ENCODE results near the gene SLC2A5. TPM values are rescaled to one million over a fixed set of nuclear protein-coding genes. Genes with fewer than 3 reads are reported as not detected.

Gene SLC2A5
- total and polyA plus RNA-seq, 2 of the 4 experiments (the other 2 are of a cell fraction), result 0.03 to 0.18 TPM

DNA sequence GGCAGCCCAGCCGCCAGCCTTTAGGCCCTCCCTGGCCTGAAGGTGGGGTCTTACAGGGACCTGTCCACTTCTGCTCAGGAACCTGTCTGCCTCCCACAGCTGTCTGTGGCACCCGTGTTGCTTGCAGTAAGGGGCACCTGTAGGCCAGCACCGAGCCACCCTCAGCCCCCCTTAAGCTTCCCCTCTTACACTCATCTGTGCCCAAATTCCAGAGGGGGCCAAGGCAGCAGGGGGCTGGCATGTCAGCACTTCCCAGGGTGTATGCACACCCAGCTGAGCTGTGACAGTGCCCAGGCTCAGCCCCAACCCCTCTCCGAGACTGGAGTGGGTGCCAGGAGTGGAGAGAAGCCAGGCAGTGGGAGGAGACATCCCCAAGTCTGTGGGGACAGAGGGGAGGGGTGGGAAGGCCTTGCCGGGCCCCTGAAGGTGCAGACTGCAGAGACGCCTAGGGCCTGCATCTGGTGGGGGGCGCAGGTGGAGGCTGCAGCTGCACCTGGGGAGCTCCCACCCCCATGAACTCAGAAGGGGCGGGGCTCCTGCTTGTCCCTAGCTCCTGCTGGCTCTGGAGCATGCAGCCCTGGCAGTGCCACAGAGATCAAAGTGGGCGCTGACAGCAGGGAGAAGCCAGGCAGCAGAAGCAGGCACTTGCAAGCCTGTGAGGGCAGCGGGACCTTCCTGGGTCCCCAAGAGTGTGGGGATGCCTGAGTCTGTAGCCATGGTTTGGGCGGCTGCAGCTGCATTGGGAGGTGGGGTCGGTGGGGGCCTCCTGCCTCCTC, 37.8 kb downstream of the SLC2A5 start:
- Histone ChIP-seq H3K9me1 (ENCODE audit: insufficient read depth, low read length) (no peaks in the 10 kb centered on the region), H3K4me2 (ENCODE audit: low read depth, low read length) (no peak overlapping the region), H2AK9ac (replicated peaks; ENCODE audit: low read depth, low read length, poor library complexity) (no peak overlapping the region), H2BK5ac (ENCODE audit: low read depth, low read length, poor library complexity, severe bottlenecking) (no peak overlapping the region), H2AK5ac (ENCODE audit: low read depth, low read length) (no peak overlapping the region), H4K8ac (ENCODE audit: low read depth in 2 of 2, low read length in 2 of 2) (no peak overlapping the region), H3K36me3 (ENCODE audit: control insufficient read depth, insufficient read depth, low read length) (no peaks in the 10 kb centered on the region), H2BK20ac (ENCODE audit: low read depth, low read length) (no peak overlapping the region), H3K14ac (replicated peaks; ENCODE audit: low read depth, low read length) (no peak overlapping the region), H2AFZ (replicated peaks; ENCODE audit: low read length, poor library complexity) (no peak overlapping the region), H2BK120ac (ENCODE audit: low read depth, low read length) (no peak overlapping the region), H3K4me1 (ENCODE audit: control insufficient read depth, insufficient read depth, low read length) (peaks cover 9% of the 10 kb centered on the region; the same call in 1 of the 2 replicates), H4K5ac (ENCODE audit: low read depth, low read length) (no peak overlapping the region), H3K4ac (ENCODE audit: low read depth, low read length) (no peak overlapping the region), H4K20me1 (ENCODE audit: insufficient read depth, low read length) (no peaks in the 10 kb centered on the region), H3K23ac (ENCODE audit: low read depth, low read length) (no peak overlapping the region), H3K79me1 (ENCODE audit: low read depth in 1 of 2, low read length in 2 of 2) (no peaks in the 10 kb centered on the region), H3K56ac (ENCODE audit: extremely low read depth, insufficient read depth, low read length) (no peak overlapping the region), H4K91ac (ENCODE audit: insufficient read depth, low read depth, low read length) (no peak overlapping the region), H3K9me3 (ENCODE audit: control insufficient read depth, insufficient read depth, low read length) (peaks cover 22% of the 10 kb centered on the region), H3K9ac (ENCODE audit: low read depth, low read length) (no peak overlapping the region), H3K27me3 (ENCODE audit: control insufficient read depth, insufficient read depth, low read length) (peaks cover 8% of the 10 kb centered on the region), H3K4me3 (ENCODE audit: insufficient read depth, low read depth, low read length) (no peak overlapping the region), H3K27ac (ENCODE audit: insufficient read depth, low read length) (no peak overlapping the region), H2BK15ac (ENCODE audit: low read depth, low read length) (no peak overlapping the region), H3K18ac (ENCODE audit: low read depth, low read length) (no peak overlapping the region)
- POLR2A ChIA-PET (ENCODE audit: unreplicated experiment), result no interaction called here
- in situ Hi-C loops (cut with MboI; ENCODE audit: low sequenced_read_pairs) (no loop called here), dilution Hi-C loops (cut with HindIII; ENCODE audit: low sequenced_read_pairs, unreplicated experiment) (no loop called here), intact Hi-C loops (cut with micrococcal nuclease) (no loop called here)
- BruUV-seq (replicated peaks), result no TSS peak
- CTCF ChIA-PET, result interaction anchor here (0.6 kb wide), 1 partner anchor 121 kb away, joined by 3 read pairs; no protein-coding TSS in a partner anchor
- ATAC-seq (ENCODE audit: low read depth) (no peak), DNase-seq (no peak)
- 60% methylated on average over 4 of the region's 12 CpGs; no CpG with 5 or more reads in 1 of the 2 experiments for WGBS, 2 experiments (ENCODE audit: extremely low coverage in 2 of 2, insufficient read length in 1 of 2)
- no peak for TF ChIP-seq POLR2A (IDR thresholded peaks at IDR 0.05; ENCODE audit: low read depth, low read length)
- TF ChIP-seq, protein P1, sequence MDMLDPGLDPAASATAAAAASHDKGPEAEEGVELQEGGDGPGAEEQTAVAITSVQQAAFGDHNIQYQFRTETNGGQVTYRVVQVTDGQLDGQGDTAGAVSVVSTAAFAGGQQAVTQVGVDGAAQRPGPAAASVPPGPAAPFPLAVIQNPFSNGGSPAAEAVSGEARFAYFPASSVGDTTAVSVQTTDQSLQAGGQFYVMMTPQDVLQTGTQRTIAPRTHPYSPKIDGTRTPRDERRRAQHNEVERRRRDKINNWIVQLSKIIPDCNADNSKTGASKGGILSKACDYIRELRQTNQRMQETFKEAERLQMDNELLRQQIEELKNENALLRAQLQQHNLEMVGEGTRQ (IDR thresholded peaks at IDR 0.05; ENCODE audit: low read depth, low read length), result no peak
- TF ChIP-seq, protein P2, sequence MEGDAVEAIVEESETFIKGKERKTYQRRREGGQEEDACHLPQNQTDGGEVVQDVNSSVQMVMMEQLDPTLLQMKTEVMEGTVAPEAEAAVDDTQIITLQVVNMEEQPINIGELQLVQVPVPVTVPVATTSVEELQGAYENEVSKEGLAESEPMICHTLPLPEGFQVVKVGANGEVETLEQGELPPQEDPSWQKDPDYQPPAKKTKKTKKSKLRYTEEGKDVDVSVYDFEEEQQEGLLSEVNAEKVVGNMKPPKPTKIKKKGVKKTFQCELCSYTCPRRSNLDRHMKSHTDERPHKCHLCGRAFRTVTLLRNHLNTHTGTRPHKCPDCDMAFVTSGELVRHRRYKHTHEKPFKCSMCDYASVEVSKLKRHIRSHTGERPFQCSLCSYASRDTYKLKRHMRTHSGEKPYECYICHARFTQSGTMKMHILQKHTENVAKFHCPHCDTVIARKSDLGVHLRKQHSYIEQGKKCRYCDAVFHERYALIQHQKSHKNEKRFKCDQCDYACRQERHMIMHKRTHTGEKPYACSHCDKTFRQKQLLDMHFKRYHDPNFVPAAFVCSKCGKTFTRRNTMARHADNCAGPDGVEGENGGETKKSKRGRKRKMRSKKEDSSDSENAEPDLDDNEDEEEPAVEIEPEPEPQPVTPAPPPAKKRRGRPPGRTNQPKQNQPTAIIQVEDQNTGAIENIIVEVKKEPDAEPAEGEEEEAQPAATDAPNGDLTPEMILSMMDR (conservative IDR thresholded peaks at IDR 0.05; ENCODE audit: low read depth, low read length), result no peak
- no peak for TF ChIP-seq RCOR1 (IDR thresholded peaks at IDR 0.05; ENCODE audit: insufficient replicate concordance, low read length)
- no peak for TF ChIP-seq BHLHE40 (IDR thresholded peaks at IDR 0.05; ENCODE audit: low read depth, low read length)
- TF ChIP-seq MAFK (IDR thresholded peaks at IDR 0.05; ENCODE audit: low read depth, low read length), result no peak
- TF ChIP-seq, protein P3, sequence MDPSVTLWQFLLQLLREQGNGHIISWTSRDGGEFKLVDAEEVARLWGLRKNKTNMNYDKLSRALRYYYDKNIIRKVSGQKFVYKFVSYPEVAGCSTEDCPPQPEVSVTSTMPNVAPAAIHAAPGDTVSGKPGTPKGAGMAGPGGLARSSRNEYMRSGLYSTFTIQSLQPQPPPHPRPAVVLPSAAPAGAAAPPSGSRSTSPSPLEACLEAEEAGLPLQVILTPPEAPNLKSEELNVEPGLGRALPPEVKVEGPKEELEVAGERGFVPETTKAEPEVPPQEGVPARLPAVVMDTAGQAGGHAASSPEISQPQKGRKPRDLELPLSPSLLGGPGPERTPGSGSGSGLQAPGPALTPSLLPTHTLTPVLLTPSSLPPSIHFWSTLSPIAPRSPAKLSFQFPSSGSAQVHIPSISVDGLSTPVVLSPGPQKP (IDR thresholded peaks at IDR 0.05; ENCODE audit: borderline replicate concordance, low read depth, low read length), result no peak
- no peak for TF ChIP-seq SMC3 (IDR thresholded peaks at IDR 0.05; ENCODE audit: low read depth, low read length)
